NCI-H1048 (cell line): ENCODE measurements around the gene ARPIN.
"Not testable (repeated sequence)": the region's sequence is repeated elsewhere in the genome, so short reads cannot be mapped to it uniquely, and the experiment has no call there.

Experiments used
- DNase-seq: peaks from one replicate; lab custom pipeline; 2025; lab: John Stamatoyannopoulos, UW

Gene ARPIN

GRCh38 chr15:89877083-89877425, 35.7 kb downstream of the ARPIN start:
- DNase-seq, result no peak

- no peak for DNase-seq
Measured at GRCh38 chr15:89876396-89877082, 36.2 kb downstream of the ARPIN start.

GRCh38 chr15:89875741-89876140, 37.0 kb downstream of the ARPIN start:
- no peak for DNase-seq

GRCh38 chr15:89874926-89875564, 37.7 kb downstream of the ARPIN start:
- peak; percentile 21 for DNase-seq

GRCh38 chr15:89870688-89871288, 42.0 kb downstream of the ARPIN start:
- no peak for DNase-seq

GRCh38 chr15:89870006-89870405, 42.7 kb downstream of the ARPIN start:
- DNase-seq, result no peak

GRCh38 chr15:89869490-89869889, 43.3 kb downstream of the ARPIN start:
- not testable (repeated sequence) for DNase-seq

- DNase-seq, result no peak
Measured at GRCh38 chr15:89864958-89865739, 47.6 kb downstream of the ARPIN start.

- no peak for DNase-seq
Measured at GRCh38 chr15:89863918-89864317, 48.8 kb downstream of the ARPIN start.

GRCh38 chr15:89860891-89861290, 51.9 kb downstream of the ARPIN start:
- no peak for DNase-seq

GRCh38 chr15:89860431-89860830, 52.3 kb downstream of the ARPIN start:
- DNase-seq, result no peak

- DNase-seq, result no peak
Measured at GRCh38 chr15:89858661-89859458, 53.9 kb downstream of the ARPIN start.

GRCh38 chr15:89857673-89858072, 55.1 kb downstream of the ARPIN start:
- no peak for DNase-seq

GRCh38 chr15:89855948-89856347, 56.8 kb downstream of the ARPIN start:
- no peak for DNase-seq

GRCh38 chr15:89854863-89855262, 57.9 kb downstream of the ARPIN start:
- DNase-seq, result not testable (repeated sequence)

- DNase-seq, result no peak
Measured at GRCh38 chr15:89852342-89852995, 60.3 kb downstream of the ARPIN start.

GRCh38 chr15:89851673-89852341, 60.9 kb downstream of the ARPIN start:
- no peak for DNase-seq

GRCh38 chr15:89848970-89849292, 63.8 kb downstream of the ARPIN start:
- no peak for DNase-seq

- DNase-seq, result no peak
Measured at GRCh38 chr15:89847101-89847500, 65.7 kb downstream of the ARPIN start.

- no peak for DNase-seq
Measured at GRCh38 chr15:89845305-89845893, 67.4 kb downstream of the ARPIN start.
